ENCODE results near the gene SMURF1.

DNA sequence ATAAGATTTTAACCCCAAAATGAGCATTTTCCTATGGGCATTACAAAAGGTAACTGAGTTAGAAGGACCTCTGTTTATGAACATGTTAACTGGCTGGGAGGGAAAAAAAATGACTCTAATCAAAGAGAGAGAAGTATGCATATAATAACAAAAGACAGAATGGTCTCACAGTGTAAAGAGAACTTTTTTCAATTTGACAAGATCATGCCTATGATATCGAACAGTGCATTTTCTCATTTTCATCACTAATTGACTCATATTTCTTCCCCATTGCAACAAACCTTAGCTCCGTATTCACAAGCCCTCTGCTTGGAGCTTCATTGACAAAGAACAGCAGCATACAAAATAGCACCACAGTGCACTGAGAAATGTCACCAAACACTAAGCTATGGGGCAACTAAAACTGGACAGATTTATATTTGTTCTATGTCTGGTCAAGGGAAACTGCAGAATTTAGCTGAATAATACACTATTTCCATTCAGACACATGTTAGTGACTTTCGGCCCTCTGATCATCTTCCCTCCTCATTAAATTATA is 45.6 kb downstream of the SMURF1 start:
- TF ChIP-seq, protein P1, sequence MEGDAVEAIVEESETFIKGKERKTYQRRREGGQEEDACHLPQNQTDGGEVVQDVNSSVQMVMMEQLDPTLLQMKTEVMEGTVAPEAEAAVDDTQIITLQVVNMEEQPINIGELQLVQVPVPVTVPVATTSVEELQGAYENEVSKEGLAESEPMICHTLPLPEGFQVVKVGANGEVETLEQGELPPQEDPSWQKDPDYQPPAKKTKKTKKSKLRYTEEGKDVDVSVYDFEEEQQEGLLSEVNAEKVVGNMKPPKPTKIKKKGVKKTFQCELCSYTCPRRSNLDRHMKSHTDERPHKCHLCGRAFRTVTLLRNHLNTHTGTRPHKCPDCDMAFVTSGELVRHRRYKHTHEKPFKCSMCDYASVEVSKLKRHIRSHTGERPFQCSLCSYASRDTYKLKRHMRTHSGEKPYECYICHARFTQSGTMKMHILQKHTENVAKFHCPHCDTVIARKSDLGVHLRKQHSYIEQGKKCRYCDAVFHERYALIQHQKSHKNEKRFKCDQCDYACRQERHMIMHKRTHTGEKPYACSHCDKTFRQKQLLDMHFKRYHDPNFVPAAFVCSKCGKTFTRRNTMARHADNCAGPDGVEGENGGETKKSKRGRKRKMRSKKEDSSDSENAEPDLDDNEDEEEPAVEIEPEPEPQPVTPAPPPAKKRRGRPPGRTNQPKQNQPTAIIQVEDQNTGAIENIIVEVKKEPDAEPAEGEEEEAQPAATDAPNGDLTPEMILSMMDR (IDR thresholded peaks at IDR 0.05; ENCODE audit: low read length) = no peak
- no peak for TF ChIP-seq EZH2 (IDR thresholded peaks at IDR 0.05; ENCODE audit: borderline replicate concordance, low read length)
